Panc1 (cell line): ENCODE measurements around the gene SNUPN. TPM values are rescaled to one million over a fixed set of nuclear protein-coding genes. Genes with fewer than 3 reads are reported as not detected.

ENCODE experiments used
- ATAC-seq: fragments of 200-7000 bp; cut with Tn5 transposase; 2 replicates; pipeline ENCODE4 v1.9.1; 2020; ENCODE audit warnings: mild to moderate bottlenecking, moderate library complexity
- BruUV-seq: library from RNA; stranded (reverse); fragments of 400-500 nt; replicated peaks from 2 replicates; lab custom pipeline; 2021; lab: Mats Ljungman, UMichigan
- CTCF ChIA-PET: fragments of 300-600 bp; sonication (Branson Sonifier 250); formaldehyde crosslinking; loops from one replicate; lab custom pipeline; 2022; ENCODE audit warnings: antibody characterized with exemption; lab: Charles Lee
- POLR2A ChIA-PET: fragments of 300-600 bp; sonication (Branson Sonifier 250); formaldehyde crosslinking; loops from one replicate; lab custom pipeline; 2022; ENCODE audit warnings: antibody characterized with exemption; lab: Charles Lee
- DNase-seq: peaks from one replicate; pipeline ENCODE4 v3.0.0-alpha.2; 2010; ENCODE audit warnings: low read depth, low spot score
- H3K27ac ChIP-seq: 2 replicates; pipeline ENCODE4 v1.5.1; 2011; ENCODE audit warnings: mild to moderate bottlenecking, low read length, inconsistent platforms
- H3K27me3 ChIP-seq: fragments of 200-500 bp; sonication (Bioruptor generic); 2 replicates; pipeline ENCODE4 v1.6.0; 2014; ENCODE audit warnings: low read length, inconsistent platforms; ENCODE audit not compliant: control insufficient read depth, insufficient read depth
- H3K36me3 ChIP-seq: fragments of 200-500 bp; sonication (Bioruptor generic); 2 replicates; pipeline ENCODE4 v1.5.1; 2014; ENCODE audit warnings: inconsistent platforms, mild to moderate bottlenecking, low read length, moderate library complexity; ENCODE audit not compliant: control insufficient read depth, insufficient read depth
- H3K4me1 ChIP-seq: 2 replicates; pipeline ENCODE4 v1.5.1; 2011; ENCODE audit warnings: inconsistent platforms, mild to moderate bottlenecking, low read length, moderate library complexity; ENCODE audit not compliant: control insufficient read depth, insufficient read depth
- H3K4me3 ChIP-seq, 2 experiments: 2 replicates each; pipeline ENCODE4 v1.5.1; 2011 to 2012; ENCODE audit warnings: low read depth in 2 of 2, low read length in 2 of 2, mild to moderate bottlenecking in 2 of 2, inconsistent platforms in 1 of 2, moderate library complexity in 1 of 2
- H3K9me3 ChIP-seq: fragments of 200-500 bp; sonication (Bioruptor generic); 2 replicates; pipeline ENCODE4 v1.5.1; 2014; ENCODE audit warnings: low read depth, mild to moderate bottlenecking, inconsistent platforms, low read length, moderate library complexity; ENCODE audit not compliant: control insufficient read depth, insufficient read depth
- POLR2AphosphoS5 ChIP-seq: IDR thresholded peaks from 2 replicates; pipeline ENCODE4 v1.6.1; 2012; ENCODE audit warnings: mild to moderate bottlenecking, low read depth, low read length, moderate library complexity
- SIN3A ChIP-seq: IDR thresholded peaks from 2 replicates; pipeline ENCODE4 v1.6.1; 2012; ENCODE audit warnings: low read depth, mild to moderate bottlenecking, low read length, moderate library complexity, borderline replicate concordance; ENCODE audit not compliant: insufficient read depth
- TCF7L2 ChIP-seq: IDR thresholded peaks from 2 replicates; pipeline ENCODE4 v1.6.1; 2011; ENCODE audit warnings: mild to moderate bottlenecking, low read depth, low read length, inconsistent platforms
- in situ Hi-C: cut with HindIII; loops from 2 replicates; pipeline ENCODE4 v1.10.0; 2016; ENCODE audit warnings: low sequenced_read_pairs, low pct_unique_long_range_greater_than_20kb
- intact Hi-C: fragments of 100-400 bp; cut with micrococcal nuclease; formaldehyde crosslinking; loops from one replicate; pipeline ENCODE4 v1.10.0; 2022; ENCODE audit not compliant: unreplicated experiment
- total RNA-seq: library from RNA; stranded (reverse); gene quantifications from one replicate; pipeline ENCODE4 v1.2.1, GENCODE V29; 2021; ENCODE audit not compliant: unreplicated experiment
- TF ChIP-seq, protein P1 (sequence below): fragments of 450-650 bp; IDR thresholded peaks from 2 replicates; pipeline ENCODE4 v1.5.1; 2017; ENCODE audit warnings: mild to moderate bottlenecking
- TF ChIP-seq, protein P2 (sequence below), 2 experiments: IDR thresholded peaks; 2 replicates each; pipeline ENCODE4 v1.6.1; 2011 to 2012; ENCODE audit warnings: low read depth in 2 of 2, control low read depth in 1 of 2, low read length in 1 of 2, mild to moderate bottlenecking in 1 of 2, moderate library complexity in 1 of 2; ENCODE audit not compliant: insufficient read depth in 1 of 2

Gene SNUPN
- total RNA-seq, 1 experiment from 2014 or later = 52.1 TPM

DNA sequence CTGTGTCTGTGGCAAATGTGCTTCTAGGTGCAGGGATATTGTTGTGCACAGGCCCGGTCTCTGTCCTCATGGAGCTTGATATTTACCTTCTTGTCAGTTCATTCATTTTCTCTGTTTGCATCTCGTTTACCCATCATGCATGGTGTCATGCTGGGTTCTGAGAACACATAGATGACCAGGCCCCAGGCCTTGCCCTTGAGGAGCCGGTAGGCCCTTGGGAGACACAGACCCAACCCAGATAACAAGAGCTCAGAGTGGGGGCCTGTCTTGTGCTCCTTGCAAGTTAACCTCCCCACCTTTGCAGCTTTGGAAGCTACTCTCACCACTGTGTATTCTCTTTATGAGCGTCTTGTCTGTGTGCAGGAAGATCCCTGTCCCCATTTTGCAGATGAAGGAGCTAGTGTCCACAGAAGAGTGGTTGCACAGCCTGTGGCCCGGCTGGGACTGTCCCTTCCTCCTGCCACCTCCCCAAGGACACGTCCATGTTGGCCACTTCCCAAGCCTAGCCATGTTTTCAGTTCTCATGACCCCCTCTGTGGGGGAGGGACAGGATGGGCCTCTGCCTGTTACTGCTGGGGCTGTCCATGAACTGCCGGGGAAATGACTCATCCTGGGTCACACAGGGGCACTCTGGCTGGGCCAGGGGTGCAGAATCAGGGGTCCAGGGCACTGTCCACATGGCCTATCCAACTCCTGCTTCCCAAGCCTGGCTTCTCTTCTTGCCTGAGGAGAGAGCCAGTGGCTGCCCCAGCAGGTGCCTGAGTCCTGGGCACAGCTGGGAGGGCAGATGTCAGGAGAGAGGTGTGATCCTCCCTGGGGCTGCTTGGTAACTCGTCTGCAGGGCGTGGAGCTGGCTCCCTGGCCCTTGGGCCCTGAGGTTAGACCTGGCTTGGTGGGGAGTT, 25.6 kb upstream of the SNUPN start:
- DNase-seq = no peak
- no peaks in the 10 kb centered on the region for H3K9me3 ChIP-seq
- peaks cover 31% of the 10 kb centered on the region for H3K4me1 ChIP-seq
- ATAC-seq = no peak
- no TSS peak for BruUV-seq
- CTCF ChIA-PET = interaction anchor here (0.6 to 0.8 kb wide), 5 partner anchors 11 to 192 kb away, joined by 3 to 8 read pairs (median 4); partner anchors contain the start of gene IMP3
- H3K4me3 ChIP-seq = peak overlapping the region; percentile 2 to 14; a peak in 3 of 4 replicates
- no peaks in the 10 kb centered on the region for H3K36me3 ChIP-seq
- TF ChIP-seq, protein P1, sequence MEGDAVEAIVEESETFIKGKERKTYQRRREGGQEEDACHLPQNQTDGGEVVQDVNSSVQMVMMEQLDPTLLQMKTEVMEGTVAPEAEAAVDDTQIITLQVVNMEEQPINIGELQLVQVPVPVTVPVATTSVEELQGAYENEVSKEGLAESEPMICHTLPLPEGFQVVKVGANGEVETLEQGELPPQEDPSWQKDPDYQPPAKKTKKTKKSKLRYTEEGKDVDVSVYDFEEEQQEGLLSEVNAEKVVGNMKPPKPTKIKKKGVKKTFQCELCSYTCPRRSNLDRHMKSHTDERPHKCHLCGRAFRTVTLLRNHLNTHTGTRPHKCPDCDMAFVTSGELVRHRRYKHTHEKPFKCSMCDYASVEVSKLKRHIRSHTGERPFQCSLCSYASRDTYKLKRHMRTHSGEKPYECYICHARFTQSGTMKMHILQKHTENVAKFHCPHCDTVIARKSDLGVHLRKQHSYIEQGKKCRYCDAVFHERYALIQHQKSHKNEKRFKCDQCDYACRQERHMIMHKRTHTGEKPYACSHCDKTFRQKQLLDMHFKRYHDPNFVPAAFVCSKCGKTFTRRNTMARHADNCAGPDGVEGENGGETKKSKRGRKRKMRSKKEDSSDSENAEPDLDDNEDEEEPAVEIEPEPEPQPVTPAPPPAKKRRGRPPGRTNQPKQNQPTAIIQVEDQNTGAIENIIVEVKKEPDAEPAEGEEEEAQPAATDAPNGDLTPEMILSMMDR = no peak
- TF ChIP-seq, protein P2, sequence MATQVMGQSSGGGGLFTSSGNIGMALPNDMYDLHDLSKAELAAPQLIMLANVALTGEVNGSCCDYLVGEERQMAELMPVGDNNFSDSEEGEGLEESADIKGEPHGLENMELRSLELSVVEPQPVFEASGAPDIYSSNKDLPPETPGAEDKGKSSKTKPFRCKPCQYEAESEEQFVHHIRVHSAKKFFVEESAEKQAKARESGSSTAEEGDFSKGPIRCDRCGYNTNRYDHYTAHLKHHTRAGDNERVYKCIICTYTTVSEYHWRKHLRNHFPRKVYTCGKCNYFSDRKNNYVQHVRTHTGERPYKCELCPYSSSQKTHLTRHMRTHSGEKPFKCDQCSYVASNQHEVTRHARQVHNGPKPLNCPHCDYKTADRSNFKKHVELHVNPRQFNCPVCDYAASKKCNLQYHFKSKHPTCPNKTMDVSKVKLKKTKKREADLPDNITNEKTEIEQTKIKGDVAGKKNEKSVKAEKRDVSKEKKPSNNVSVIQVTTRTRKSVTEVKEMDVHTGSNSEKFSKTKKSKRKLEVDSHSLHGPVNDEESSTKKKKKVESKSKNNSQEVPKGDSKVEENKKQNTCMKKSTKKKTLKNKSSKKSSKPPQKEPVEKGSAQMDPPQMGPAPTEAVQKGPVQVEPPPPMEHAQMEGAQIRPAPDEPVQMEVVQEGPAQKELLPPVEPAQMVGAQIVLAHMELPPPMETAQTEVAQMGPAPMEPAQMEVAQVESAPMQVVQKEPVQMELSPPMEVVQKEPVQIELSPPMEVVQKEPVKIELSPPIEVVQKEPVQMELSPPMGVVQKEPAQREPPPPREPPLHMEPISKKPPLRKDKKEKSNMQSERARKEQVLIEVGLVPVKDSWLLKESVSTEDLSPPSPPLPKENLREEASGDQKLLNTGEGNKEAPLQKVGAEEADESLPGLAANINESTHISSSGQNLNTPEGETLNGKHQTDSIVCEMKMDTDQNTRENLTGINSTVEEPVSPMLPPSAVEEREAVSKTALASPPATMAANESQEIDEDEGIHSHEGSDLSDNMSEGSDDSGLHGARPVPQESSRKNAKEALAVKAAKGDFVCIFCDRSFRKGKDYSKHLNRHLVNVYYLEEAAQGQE (IDR thresholded peaks at IDR 0.05; ENCODE audit: insufficient read depth in 1 of 2, low read depth in 2 of 2, low read length in 1 of 2) = no peak
- no peak for TF ChIP-seq POLR2AphosphoS5
- TF ChIP-seq SIN3A = no peak
- TF ChIP-seq TCF7L2 = no peak
- POLR2A ChIA-PET = no interaction called here
- in situ Hi-C loops (no loop called here), intact Hi-C loops (no loop called here)
- H3K27me3 ChIP-seq = no peaks in the 10 kb centered on the region
- peak overlapping the region; percentile 36; the same call in 1 of the 2 replicates for H3K27ac ChIP-seq

DNA sequence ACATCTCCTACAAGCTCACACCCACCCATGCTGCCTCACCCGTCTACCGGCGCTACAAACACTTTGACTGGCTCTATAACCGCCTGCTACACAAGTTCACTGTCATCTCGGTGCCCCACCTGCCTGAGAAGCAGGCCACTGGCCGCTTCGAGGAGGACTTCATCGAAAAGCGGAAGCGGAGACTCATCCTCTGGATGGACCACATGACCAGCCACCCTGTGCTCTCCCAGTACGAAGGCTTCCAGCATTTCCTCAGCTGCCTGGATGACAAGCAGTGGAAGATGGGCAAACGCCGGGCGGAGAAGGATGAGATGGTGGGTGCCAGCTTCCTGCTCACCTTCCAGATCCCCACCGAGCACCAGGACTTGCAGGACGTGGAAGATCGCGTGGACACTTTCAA, 24.3 kb upstream of the SNUPN start:
- peak overlapping the region in 1 of 2 experiments; percentile 1; a peak in 1 of 4 replicates for H3K4me3 ChIP-seq
- no TSS peak for BruUV-seq
- CTCF ChIA-PET = no interaction called here
- no peaks in the 10 kb centered on the region for H3K36me3 ChIP-seq
- POLR2A ChIA-PET = no interaction called here
- peaks cover 31% of the 10 kb centered on the region for H3K4me1 ChIP-seq
- H3K9me3 ChIP-seq = no peaks in the 10 kb centered on the region
- TF ChIP-seq, protein P2 (IDR thresholded peaks at IDR 0.05; ENCODE audit: insufficient read depth in 1 of 2, low read depth in 2 of 2, low read length in 1 of 2) = no peak
- TF ChIP-seq SIN3A (no peak), POLR2AphosphoS5 (no peak), TCF7L2 (no peak)
- TF ChIP-seq, protein P1 = no peak
- intact Hi-C loops = no loop called here
- ATAC-seq = no peak
- in situ Hi-C loops = no loop called here
- no peaks in the 10 kb centered on the region for H3K27me3 ChIP-seq
- DNase-seq = no peak
- no peak overlapping the region for H3K27ac ChIP-seq
